H1 (cell line): Measurements from ENCODE around the gene TMEM273. TPM values are rescaled to one million over a fixed set of nuclear protein-coding genes. Genes with fewer than 3 reads are reported as not detected.

Source experiments
- CTCF ChIA-PET: fragments of 300-600 bp; sonication (Branson Sonifier 250); formaldehyde crosslinking; loops from one replicate; lab custom pipeline; 2021; ENCODE audit not compliant: partially characterized antibody; lab: Charles Lee
- POLR2A ChIA-PET: fragments of 300-600 bp; sonication (Branson Sonifier 250); formaldehyde crosslinking; loops from one replicate; lab custom pipeline; 2021; ENCODE audit warnings: inconsistent platforms; ENCODE audit not compliant: partially characterized antibody; lab: Charles Lee
- DNase-seq, 2 experiments: peaks; one replicate each; pipeline versions ENCODE4 v3.0.0 to v3.0.0-alpha.2; 2010 to 2022; ENCODE audit warnings: low spot score in 2 of 2, low read depth in 1 of 2, mixed read lengths in 1 of 2
- FAIRE-seq: peaks from 2 replicates; lab custom pipeline; 2011; peaks lifted over from hg19 to GRCh38; lab: Jason Lieb, UNC
- H2AFZ ChIP-seq: 2 replicates; pipeline ENCODE4 v1.8.1; 2012; ENCODE audit warnings: low read length, inconsistent platforms
- H2AK5ac ChIP-seq: 2 replicates; pipeline ENCODE4 v1.6.1; 2013; ENCODE audit warnings: low read depth, low read length
- H2BK120ac ChIP-seq: replicated peaks from 2 replicates; pipeline ENCODE3; 2013; ENCODE audit warnings: low read depth, low read length, inconsistent platforms
- H2BK12ac ChIP-seq: 2 replicates; pipeline ENCODE4 v1.6.1; 2013; ENCODE audit warnings: low read depth, low read length
- H2BK15ac ChIP-seq: 2 replicates; pipeline ENCODE4 v1.6.1; 2013; ENCODE audit warnings: low read length
- H2BK20ac ChIP-seq: 2 replicates; pipeline ENCODE4 v1.6.1; 2013; ENCODE audit warnings: low read length
- H2BK5ac ChIP-seq: 2 replicates; pipeline ENCODE4 v1.6.1; 2013; ENCODE audit warnings: low read depth, low read length
- H3K14ac ChIP-seq: 2 replicates; pipeline ENCODE4 v1.6.1; 2013; ENCODE audit warnings: inconsistent platforms; ENCODE audit not compliant: insufficient read length
- H3K18ac ChIP-seq: 2 replicates; pipeline ENCODE4 v1.6.1; 2013; ENCODE audit warnings: low read length; ENCODE audit errors: extremely low read depth
- H3K23ac ChIP-seq: 2 replicates; pipeline ENCODE4 v1.6.1; 2013; ENCODE audit warnings: inconsistent platforms; ENCODE audit not compliant: insufficient read length
- H3K23me2 ChIP-seq: 2 replicates; pipeline ENCODE4 v1.6.1; 2013; ENCODE audit warnings: low read depth, low read length
- H3K27ac ChIP-seq: 2 replicates; pipeline ENCODE4 v1.6.1; 2011; ENCODE audit warnings: low read depth, low read length, inconsistent platforms
- H3K27me3 ChIP-seq, 4 experiments: replicated peaks in 1 of 4; 1 replicate in 1 of 4; 2 replicates in 3 of 4; pipeline versions ENCODE4 v1.6.1 to v1.8.1; 2011 to 2013; ENCODE audit warnings: low read length in 3 of 4, mild to moderate bottlenecking in 3 of 4, inconsistent platforms in 2 of 4, mixed read lengths in 2 of 4, moderate library complexity in 1 of 4; ENCODE audit not compliant: control insufficient read depth in 3 of 4, insufficient read depth in 3 of 4; ENCODE audit errors: extremely low read depth in 1 of 4
- H3K36me3 ChIP-seq, 4 experiments: 2 replicates each; pipeline versions ENCODE4 v1.6.1 to v1.8.1; 2011 to 2013; ENCODE audit warnings: mild to moderate bottlenecking in 4 of 4, low read length in 3 of 4, moderate library complexity in 2 of 4, control low read depth in 1 of 4, inconsistent platforms in 1 of 4; ENCODE audit not compliant: insufficient read depth in 4 of 4, control insufficient read depth in 2 of 4
- H3K4ac ChIP-seq: replicated peaks from 2 replicates; pipeline ENCODE3; 2013; ENCODE audit warnings: low read length, low read depth, mixed read lengths, inconsistent platforms; ENCODE audit not compliant: insufficient read length
- H3K4me1 ChIP-seq, 4 experiments: replicated peaks in 1 of 4; 1 replicate in 1 of 4; 2 replicates in 3 of 4; pipeline versions ENCODE4 v1.6.1 to v1.8.1; 2011 to 2013; ENCODE audit warnings: low read length in 3 of 4, inconsistent platforms in 2 of 4, mixed read lengths in 1 of 4; ENCODE audit not compliant: insufficient read depth in 4 of 4, control insufficient read depth in 3 of 4
- H3K4me2 ChIP-seq, 2 experiments: 2 replicates each; pipeline versions ENCODE4 v1.6.1 to v1.8.1; 2011 to 2013; ENCODE audit warnings: low read depth in 2 of 2, low read length in 2 of 2, control low read depth in 1 of 2, inconsistent platforms in 1 of 2, mild to moderate bottlenecking in 1 of 2; ENCODE audit not compliant: insufficient read depth in 1 of 2
- H3K4me3 ChIP-seq, 4 experiments: fragments of 200-600, 300-600 bp in 1 of 4; sonication (generic), shearing (Covaris generic), sonication (Bioruptor Twin) in 1 of 4; 2 replicates each; pipeline versions ENCODE4 v1.5.1 to v1.8.1; 2011 to 2016; ENCODE audit warnings: low read length in 4 of 4, low read depth in 3 of 4, control low read depth in 2 of 4, inconsistent platforms in 2 of 4, mild to moderate bottlenecking in 2 of 4, mixed read lengths in 1 of 4, moderate library complexity in 1 of 4; ENCODE audit not compliant: insufficient read depth in 2 of 4; ENCODE audit errors: extremely low read depth in 1 of 4
- H3K56ac ChIP-seq: replicated peaks from 2 replicates; pipeline ENCODE3; 2013; ENCODE audit warnings: low read depth, mild to moderate bottlenecking, mixed read lengths, low read length, inconsistent platforms; ENCODE audit not compliant: insufficient read length
- H3K79me1 ChIP-seq: 2 replicates; pipeline ENCODE4 v1.6.1; 2013; ENCODE audit warnings: low read depth, low read length, control low read depth
- H3K79me2 ChIP-seq, 2 experiments: 2 replicates each; pipeline versions ENCODE4 v1.6.1 to v1.8.1; 2012 to 2013; ENCODE audit warnings: low read length in 2 of 2, mild to moderate bottlenecking in 2 of 2, inconsistent platforms in 1 of 2; ENCODE audit not compliant: insufficient read depth in 2 of 2, control insufficient read depth in 1 of 2
- H3K9ac ChIP-seq, 4 experiments: replicated peaks in 1 of 4; 1 replicate in 1 of 4; 2 replicates in 3 of 4; pipeline versions ENCODE4 v1.6.1 to v1.8.1; 2011 to 2013; ENCODE audit warnings: low read depth in 3 of 4, low read length in 3 of 4, control low read depth in 2 of 4, mild to moderate bottlenecking in 2 of 4, moderate library complexity in 2 of 4, inconsistent platforms in 1 of 4; ENCODE audit errors: extremely low read depth in 1 of 4
- H3K9me3 ChIP-seq, 2 experiments: 2 replicates each; pipeline versions ENCODE4 v1.6.1 to v1.8.1; 2012 to 2013; ENCODE audit warnings: mild to moderate bottlenecking in 2 of 2, moderate library complexity in 2 of 2, control low read depth in 1 of 2, inconsistent platforms in 1 of 2, low read depth in 1 of 2, low read length in 1 of 2, mixed read lengths in 1 of 2; ENCODE audit not compliant: insufficient read depth in 2 of 2
- H4K20me1 ChIP-seq, 2 experiments: replicated peaks in 1 of 2; 2 replicates each; pipeline versions ENCODE3 to v1.8.1; 2011 to 2013; ENCODE audit warnings: inconsistent platforms in 2 of 2, low read length in 2 of 2, mild to moderate bottlenecking in 1 of 2; ENCODE audit not compliant: insufficient read depth in 2 of 2, control insufficient read depth in 1 of 2
- H4K5ac ChIP-seq: 2 replicates; pipeline ENCODE4 v1.6.1; 2013; ENCODE audit warnings: low read length, low read depth, mixed read lengths, inconsistent platforms; ENCODE audit not compliant: insufficient read length
- H4K8ac ChIP-seq: 2 replicates; pipeline ENCODE4 v1.8.0; 2013; ENCODE audit warnings: mild to moderate bottlenecking, moderate library complexity, low read length, inconsistent platforms; ENCODE audit not compliant: insufficient read depth; ENCODE audit errors: extremely low read depth
- H4K91ac ChIP-seq: replicated peaks from 2 replicates; pipeline ENCODE3; 2013; ENCODE audit warnings: low read length, mixed read lengths, inconsistent platforms; ENCODE audit not compliant: insufficient read length
- BACH1 ChIP-seq: IDR thresholded peaks from 2 replicates; pipeline ENCODE4 v1.6.1; 2012; ENCODE audit warnings: low read length, improper control_type of control experiment
- GABPA ChIP-seq: IDR thresholded peaks from 2 replicates; pipeline ENCODE4 v1.6.1; 2011; ENCODE audit warnings: mild to moderate bottlenecking, low read length, moderate library complexity, borderline replicate concordance; ENCODE audit not compliant: insufficient read depth
- TAF7 ChIP-seq: optimal IDR thresholded peaks from 2 replicates; pipeline ENCODE3; 2011; ENCODE audit warnings: low read depth, mild to moderate bottlenecking, inconsistent platforms, low read length, moderate library complexity, borderline replicate concordance
- TCF12 ChIP-seq: IDR thresholded peaks from 2 replicates; pipeline ENCODE4 v1.6.1; 2011; ENCODE audit warnings: low read depth, mild to moderate bottlenecking, low read length
- polyA plus RNA-seq, 7 experiments: library from polyadenylated mRNA; depleted of rRNA in 3 of 7; stranded (reverse) in 5 of 7; unstranded in 2 of 7; fragments of >200 nt in 5 of 7; fragments of 200-250 nt in 2 of 7; gene quantifications; 1 replicate in 5 of 7; 2 replicates in 1 of 7; 4 replicates in 1 of 7; pipeline versions ENCODE4 v1.2.1 to v1.2.3, GENCODE V29; 2011 to 2013; ENCODE audit warnings: missing spikeins in 2 of 7, mixed read lengths in 2 of 7
- total RNA-seq: library from RNA; stranded (reverse); fragmentation: NEBNext Ultra II Directional; extraction: Animal tissue kit (Norgen Biotek cat#: 25700); gene quantifications from 2 replicates; pipeline ENCODE4 v1.2.1, GENCODE V29; 2021

Gene TMEM273
- total and polyA plus RNA-seq, 2 of the 8 experiments (the other 6 are each of a cell fraction or from before 2014, with no cell fraction given): not detected

DNA sequence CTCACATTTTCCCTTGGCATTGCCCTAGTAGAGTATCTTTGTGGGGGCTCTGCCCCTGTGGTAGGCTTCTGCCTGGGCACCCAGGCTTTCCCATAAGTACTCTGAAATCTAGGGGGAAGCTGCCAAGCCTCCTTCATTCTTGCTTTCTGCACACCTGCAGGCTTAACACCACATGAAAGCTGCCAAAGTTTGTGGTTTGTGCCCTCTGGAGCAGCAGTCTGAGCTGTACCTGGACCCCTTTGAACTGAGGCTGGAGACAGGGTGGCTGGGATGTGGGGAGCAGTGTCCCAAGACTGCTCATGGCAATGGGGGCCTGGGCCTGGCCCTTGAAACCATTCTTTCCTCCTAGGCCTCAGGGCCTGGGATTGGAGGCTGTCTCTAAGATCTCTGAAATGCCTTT lies 35.0 kb upstream of the TMEM273 start:
- Histone ChIP-seq H3K36me3 (no peaks in the 10 kb centered on the region), H2BK20ac (no peak overlapping the region), H3K79me1 (no peaks in the 10 kb centered on the region), H2BK15ac (no peak overlapping the region), H4K8ac (no peak overlapping the region), H3K9me3 (no peaks in the 10 kb centered on the region), H3K79me2 (no peaks in the 10 kb centered on the region), H3K27ac (no peak overlapping the region), H3K23ac (no peak overlapping the region), H4K91ac (no peak overlapping the region), H2AK5ac (no peak overlapping the region), H3K4me1 (no peaks in the 10 kb centered on the region), H3K18ac (no peak overlapping the region), H2BK12ac (no peak overlapping the region), H3K14ac (no peak overlapping the region), H4K5ac (no peak overlapping the region), H4K20me1 (no peaks in the 10 kb centered on the region), H3K56ac (no peak overlapping the region), H3K9ac (no peak overlapping the region), H2BK120ac (no peak overlapping the region), H2AFZ (no peak overlapping the region), H3K4me3 (no peak overlapping the region), H3K23me2 (no peaks in the 10 kb centered on the region), H3K4ac (no peak overlapping the region), H3K27me3 (no peaks in the 10 kb centered on the region), H2BK5ac (no peak overlapping the region), H3K4me2 (no peak overlapping the region)
- DNase-seq (no peak), FAIRE-seq (no peak)
- CTCF ChIA-PET: no interaction called here
- POLR2A ChIA-PET: no interaction called here
- TF ChIP-seq TCF12 (no peak), BACH1 (no peak), GABPA (no peak), TAF7 (no peak)
